GM19193 (cell line): ENCODE results near the gene WDR1.
A peak's percentile ranks its signal among the peaks of the same experiment; 100 is the strongest.

Experiments used
- POLR2A ChIP-seq: IDR thresholded peaks from 4 replicates; pipeline ENCODE4 v1.6.1; 2011; ENCODE audit not compliant: insufficient read depth, insufficient read length; ENCODE audit errors: extremely low read depth

Gene WDR1

GRCh38 chr4:10116569-10117358, at the start of gene WDR1:
WDR1 (minus strand) TSS chr4:10116799; CDS start chr4:10116666, 133 bp downstream.
- TF ChIP-seq POLR2A = peak; percentile 99

- TF ChIP-seq POLR2A = no peak
Measured at GRCh38 chr4:10164877-10165283, 48.3 kb upstream of the WDR1 start.

GRCh38 chr4:10163296-10163695, 46.7 kb upstream of the WDR1 start:
- no peak for TF ChIP-seq POLR2A

- no peak for TF ChIP-seq POLR2A
Measured at GRCh38 chr4:10162341-10163000, 45.9 kb upstream of the WDR1 start.

- no peak for TF ChIP-seq POLR2A
Measured at GRCh38 chr4:10161840-10162239, 45.2 kb upstream of the WDR1 start.

- no peak for TF ChIP-seq POLR2A
Measured at GRCh38 chr4:10161146-10161545, 44.5 kb upstream of the WDR1 start.

GRCh38 chr4:10160281-10160856, 43.8 kb upstream of the WDR1 start:
- no peak for TF ChIP-seq POLR2A

GRCh38 chr4:10159671-10160070, 43.1 kb upstream of the WDR1 start:
- no peak for TF ChIP-seq POLR2A

- TF ChIP-seq POLR2A = no peak
Measured at GRCh38 chr4:10158333-10158942, 41.8 kb upstream of the WDR1 start.

- no peak for TF ChIP-seq POLR2A
Measured at GRCh38 chr4:10157478-10158332, 41.1 kb upstream of the WDR1 start.

GRCh38 chr4:10154241-10154640, 37.6 kb upstream of the WDR1 start:
- TF ChIP-seq POLR2A = no peak

GRCh38 chr4:10153161-10153560, 36.6 kb upstream of the WDR1 start:
- TF ChIP-seq POLR2A = no peak

- no peak for TF ChIP-seq POLR2A
Measured at GRCh38 chr4:10151182-10151581, 34.6 kb upstream of the WDR1 start.

GRCh38 chr4:10144966-10145365, 28.4 kb upstream of the WDR1 start:
- TF ChIP-seq POLR2A = no peak

- TF ChIP-seq POLR2A = no peak
Measured at GRCh38 chr4:10144479-10144878, 27.9 kb upstream of the WDR1 start.

- no peak for TF ChIP-seq POLR2A
Measured at GRCh38 chr4:10143171-10143570, 26.6 kb upstream of the WDR1 start.
